Liver (tissue), 9 donors: ENCODE results near the gene ZDHHC8. TPM values are rescaled to one million over a fixed set of nuclear protein-coding genes. Genes with fewer than 3 reads are reported as not detected.

ENCODE experiments used
- DNase-seq: peaks from one replicate; pipeline ENCODE4 v3.0.0-alpha.2; 2017; ENCODE audit warnings: low spot score
- H3K27ac ChIP-seq, 2 donors: one replicate each; pipeline ENCODE4 v1.7.0; 2013; ENCODE audit warnings: inconsistent platforms in 2 of 2, low read length in 2 of 2, control low read depth in 1 of 2, low read depth in 1 of 2, mild to moderate bottlenecking in 1 of 2
- H3K27me3 ChIP-seq, 4 donors: one replicate each; pipeline versions ENCODE4 v1.6.1 to v1.7.0; 2013; ENCODE audit warnings: low read length in 3 of 4, inconsistent platforms in 1 of 4, mild to moderate bottlenecking in 1 of 4, moderate library complexity in 1 of 4; ENCODE audit not compliant: control insufficient read depth in 4 of 4, insufficient read depth in 4 of 4
- H3K36me3 ChIP-seq, 4 donors: one replicate each; pipeline versions ENCODE4 v1.6.1 to v1.7.0; 2013; ENCODE audit warnings: low read length in 3 of 4, mild to moderate bottlenecking in 3 of 4, low read depth in 1 of 4, moderate library complexity in 1 of 4; ENCODE audit not compliant: control insufficient read depth in 4 of 4, insufficient read depth in 3 of 4
- H3K4me1 ChIP-seq, 4 donors: one replicate each; pipeline versions ENCODE4 v1.6.1 to v1.7.0; 2013; ENCODE audit warnings: low read length in 3 of 4, mild to moderate bottlenecking in 3 of 4, moderate library complexity in 1 of 4; ENCODE audit not compliant: control insufficient read depth in 4 of 4, insufficient read depth in 4 of 4
- H3K4me3 ChIP-seq, 3 donors: one replicate each; pipeline versions ENCODE4 v1.6.1 to v1.7.0; 2013; ENCODE audit warnings: low read length in 3 of 3, control low read depth in 1 of 3, low read depth in 1 of 3, mild to moderate bottlenecking in 1 of 3
- H3K9ac ChIP-seq, 2 donors: one replicate each; pipeline ENCODE4 v1.7.0; 2013; ENCODE audit warnings: low read length in 2 of 2, mild to moderate bottlenecking in 2 of 2, moderate library complexity in 2 of 2, control low read depth in 1 of 2, low read depth in 1 of 2
- H3K9me3 ChIP-seq, 4 donors: one replicate each; pipeline versions ENCODE4 v1.6.1 to v1.7.0; 2013; ENCODE audit warnings: low read length in 3 of 4; ENCODE audit not compliant: control insufficient read depth in 4 of 4
- ATF3 ChIP-seq: IDR thresholded peaks from 2 replicates; pipeline ENCODE4 v1.6.1; 2016; ENCODE audit warnings: antibody characterized with exemption
- CTCF ChIP-seq: fragments of 150-350 bp; IDR thresholded peaks from 2 replicates; pipeline ENCODE4 v1.5.1; 2017; ENCODE audit warnings: improper control_type of control experiment, low read depth, low read length; ENCODE audit not compliant: missing input control
- EGR1 ChIP-seq, 2 donors: IDR thresholded peaks; 2 replicates each; pipeline ENCODE4 v1.6.1; 2016 to 2018; ENCODE audit warnings: antibody characterized with exemption in 2 of 2, low read depth in 2 of 2
- FOXA1 ChIP-seq: IDR thresholded peaks from 2 replicates; pipeline ENCODE4 v1.6.1; 2016; ENCODE audit warnings: antibody characterized with exemption
- FOXA2 ChIP-seq: IDR thresholded peaks from 2 replicates; pipeline ENCODE4 v1.6.1; 2016; ENCODE audit warnings: antibody characterized with exemption
- GABPA ChIP-seq, 2 donors: IDR thresholded peaks in 1 of 2; conservative IDR thresholded peaks in 1 of 2; 2 replicates each; pipeline ENCODE4 v1.6.1; 2016; ENCODE audit warnings: antibody characterized with exemption in 2 of 2, mild to moderate bottlenecking in 1 of 2, moderate library complexity in 1 of 2
- HNF4A ChIP-seq, 2 donors: conservative IDR thresholded peaks; 2 replicates each; pipeline ENCODE4 v1.6.1; 2016; ENCODE audit warnings: antibody characterized with exemption in 2 of 2, mild to moderate bottlenecking in 2 of 2
- HNF4G ChIP-seq: IDR thresholded peaks from 2 replicates; pipeline ENCODE4 v1.6.1; 2016; ENCODE audit warnings: antibody characterized with exemption
- JUND ChIP-seq, 2 donors: IDR thresholded peaks; 2 replicates each; pipeline ENCODE4 v1.6.1; 2016; ENCODE audit warnings: antibody characterized with exemption in 2 of 2
- MAX ChIP-seq: IDR thresholded peaks from 2 replicates; pipeline ENCODE4 v1.6.1; 2016; ENCODE audit warnings: antibody characterized with exemption
- NR2F2 ChIP-seq: IDR thresholded peaks from 2 replicates; pipeline ENCODE4 v1.6.1; 2016; ENCODE audit warnings: antibody characterized with exemption
- RAD21 ChIP-seq, 2 donors: IDR thresholded peaks; 2 replicates each; pipeline ENCODE4 v1.6.1; 2016; ENCODE audit warnings: antibody characterized with exemption in 2 of 2, mild to moderate bottlenecking in 2 of 2
- REST ChIP-seq: IDR thresholded peaks from 2 replicates; pipeline ENCODE4 v1.6.1; 2016; ENCODE audit warnings: antibody characterized with exemption, mild to moderate bottlenecking
- RXRA ChIP-seq, 2 donors: IDR thresholded peaks; 2 replicates each; pipeline ENCODE4 v1.6.1; 2017 to 2018; ENCODE audit warnings: antibody characterized with exemption in 2 of 2, mild to moderate bottlenecking in 1 of 2
- SP1 ChIP-seq: IDR thresholded peaks from 2 replicates; pipeline ENCODE4 v1.6.1; 2018; ENCODE audit warnings: antibody characterized with exemption, mild to moderate bottlenecking
- TAF1 ChIP-seq: conservative IDR thresholded peaks from 2 replicates; pipeline ENCODE4 v1.6.1; 2016; ENCODE audit warnings: antibody characterized with exemption, mild to moderate bottlenecking
- YY1 ChIP-seq: IDR thresholded peaks from 2 replicates; pipeline ENCODE4 v1.6.1; 2016; ENCODE audit warnings: antibody characterized with exemption, mild to moderate bottlenecking
- ZBTB33 ChIP-seq: IDR thresholded peaks from 2 replicates; pipeline ENCODE4 v1.6.1; 2016; ENCODE audit warnings: antibody characterized with exemption
- WGBS: extraction: QIAGEN DNeasy Blood & Tissue Kit; methylation state at CpG from one replicate; pipeline ENCODE4 v1.1.7; 2013; 5-methylcytosine and 5-hydroxymethylcytosine counted together
- polyA plus RNA-seq, 2 donors: library from polyadenylated mRNA; stranded (reverse) in 1 of 2; unstranded in 1 of 2; fragments of 200-250 nt in 1 of 2; fragments of >200 nt in 1 of 2; fragmentation: Nextera tagmentation in 1 of 2; extraction: Ambion mirVana in 1 of 2; gene quantifications; one replicate each; pipeline versions ENCODE4 v1.2.1 to v1.2.3, GENCODE V29; 2013 to 2015
- total RNA-seq, 2 donors: library from RNA; depleted of rRNA; stranded (reverse); fragments of >200 nt; gene quantifications; one replicate each; pipeline ENCODE4 v1.2.3, GENCODE V29; 2014
- donor health status: healthy.
- donor health status: healthy.
- donor health status: healthy.
- donor health status: healthy.
- donor health status: healthy.

Gene ZDHHC8
- total and polyA plus RNA-seq, 4 donors, result 2.9 to 11.8 (median 6.8) TPM

GRCh38 chr22:20138868-20139267 lies 7.3 kb downstream of the ZDHHC8 start (continued):
- TF ChIP-seq FOXA2, result no peak
- no peak for TF ChIP-seq ATF3
- no peak for TF ChIP-seq HNF4A (conservative IDR thresholded peaks at IDR 0.05)

- Histone ChIP-seq H3K9ac (no peak overlapping the region), H3K36me3 (peaks cover 0 to 10% (median 0%) of the 10 kb centered on the region in 4 donors), H3K9me3 (no peaks in the 10 kb centered on the region), H3K27ac (no peak overlapping the region), H3K27me3 (no peaks in the 10 kb centered on the region), H3K4me3 (no peak overlapping the region), H3K4me1 (peaks cover 0 to 9% (median 3%) of the 10 kb centered on the region in 4 donors)
- 89% methylated on average over 36 of the region's 36 CpGs for WGBS
- TF ChIP-seq ATF3 (no peak), CTCF (no peak), HNF4A (conservative IDR thresholded peaks at IDR 0.05) (no peak), NR2F2 (no peak), RXRA (IDR thresholded peaks at IDR 0.05) (no peak), FOXA1 (no peak), RAD21 (IDR thresholded peaks at IDR 0.05) (no peak), YY1 (no peak)
- no peak for DNase-seq
These were observed 7.9 kb downstream of the ZDHHC8 start for GRCh38 chr22:20139391-20140106.

GRCh38 chr22:20140107-20140445 lies 8.5 kb downstream of the ZDHHC8 start:
- Histone ChIP-seq H3K36me3 (peaks cover 0 to 11% (median 0%) of the 10 kb centered on the region in 4 donors), H3K27me3 (no peaks in the 10 kb centered on the region), H3K9me3 (no peaks in the 10 kb centered on the region), H3K9ac (no peak overlapping the region), H3K4me1 (peaks cover 0 to 9% (median 3%) of the 10 kb centered on the region in 4 donors), H3K27ac (no peak overlapping the region), H3K4me3 (no peak overlapping the region)
- 94% methylated on average over 11 of the region's 11 CpGs for WGBS
- no peak for DNase-seq
- TF ChIP-seq GABPA (IDR thresholded peaks at IDR 0.05 in 1 of 2, conservative IDR thresholded peaks at IDR 0.05 in 1 of 2) (no peak), CTCF (no peak), RAD21 (IDR thresholded peaks at IDR 0.05) (no peak), FOXA1 (no peak), ZBTB33 (no peak), NR2F2 (no peak), HNF4G (no peak), EGR1 (IDR thresholded peaks at IDR 0.05; ENCODE audit: low read depth in 2 of 2) (no peak), FOXA2 (no peak), REST (no peak), TAF1 (no peak), JUND (IDR thresholded peaks at IDR 0.05) (no peak), RXRA (IDR thresholded peaks at IDR 0.05) (no peak), MAX (no peak), YY1 (no peak), SP1 (no peak), HNF4A (conservative IDR thresholded peaks at IDR 0.05) (no peak), ATF3 (no peak)
